Loucy (cell line): ENCODE measurements around the gene LYSET.

ENCODE experiments used
- H2AFZ ChIP-seq: fragments of 200-600 bp; sonication (generic); 2 replicates; pipeline ENCODE4 v1.6.0; 2016; ENCODE audit warnings: antibody characterized with exemption, mild to moderate bottlenecking, low read length, moderate library complexity
- H3F3A ChIP-seq: fragments of 200-600 bp; 2 replicates; pipeline ENCODE4 v1.6.0; 2016; ENCODE audit warnings: antibody characterized with exemption, low read depth, mild to moderate bottlenecking
- H3K27me3 ChIP-seq: fragments of 200-600 bp; sonication (generic); 2 replicates; pipeline ENCODE4 v1.6.1; 2014; ENCODE audit warnings: low read length, mild to moderate bottlenecking; ENCODE audit not compliant: insufficient read depth, poor library complexity, severe bottlenecking
- H3K36me3 ChIP-seq: fragments of 200-600 bp; sonication (generic); 2 replicates; pipeline ENCODE4 v1.6.1; 2016; ENCODE audit warnings: low read length; ENCODE audit not compliant: insufficient read depth
- H3K4me1 ChIP-seq: fragments of 200-600 bp; sonication (generic); 2 replicates; pipeline ENCODE4 v1.5.1; 2014; ENCODE audit warnings: low read length, mild to moderate bottlenecking; ENCODE audit not compliant: insufficient read depth, poor library complexity, severe bottlenecking
- H3K4me2 ChIP-seq: fragments of 200-600 bp; sonication (generic); 2 replicates; pipeline ENCODE4 v1.6.0; 2014; ENCODE audit warnings: antibody characterized with exemption, low read length, low read depth, mild to moderate bottlenecking; ENCODE audit not compliant: poor library complexity, severe bottlenecking
- H3K4me3 ChIP-seq: fragments of 200-600 bp; sonication (generic); 2 replicates; pipeline ENCODE4 v1.5.1; 2014; ENCODE audit warnings: low read length, mild to moderate bottlenecking, mixed read lengths; ENCODE audit not compliant: poor library complexity, severe bottlenecking
- H3K79me2 ChIP-seq: fragments of 200-600 bp; sonication (generic); 2 replicates; pipeline ENCODE4 v1.6.1; 2014; ENCODE audit warnings: low read length; ENCODE audit not compliant: insufficient read depth
- H3K9ac ChIP-seq: fragments of 200-600 bp; sonication (generic); 2 replicates; pipeline ENCODE4 v1.6.0; 2014; ENCODE audit warnings: mild to moderate bottlenecking, low read depth, low read length, moderate library complexity; ENCODE audit not compliant: poor library complexity, severe bottlenecking
- H3K9me2 ChIP-seq: fragments of 200-600 bp; sonication (generic); replicated peaks from 2 replicates; pipeline ENCODE4 v1.6.1; 2016; ENCODE audit warnings: low read depth, low read length, mixed read lengths
- H3K9me3 ChIP-seq: fragments of 200-600 bp; sonication (generic); 2 replicates; pipeline ENCODE4 v1.6.1; 2014; ENCODE audit warnings: mild to moderate bottlenecking, antibody characterized with exemption, low read length, low read depth; ENCODE audit not compliant: insufficient read depth
- H4K20me1 ChIP-seq: fragments of 200-600 bp; sonication (generic); 2 replicates; pipeline ENCODE4 v1.6.0; 2014; ENCODE audit warnings: antibody characterized with exemption, low read length, mild to moderate bottlenecking; ENCODE audit not compliant: insufficient read depth, poor library complexity, severe bottlenecking
- CTCF ChIP-seq: fragments of 200-600 bp; sonication (generic); conservative IDR thresholded peaks from 2 replicates; pipeline ENCODE4 v1.5.1; 2014; ENCODE audit warnings: mild to moderate bottlenecking, antibody characterized with exemption, low read length
- EZH2phosphoT487 ChIP-seq: fragments of 200-600 bp; IDR thresholded peaks from 2 replicates; pipeline ENCODE4 v1.6.1; 2018; ENCODE audit warnings: antibody characterized with exemption, mild to moderate bottlenecking, moderate library complexity, borderline replicate concordance

LYSET gene

GRCh38 chr14:93137864-93138263, 47.3 kb upstream of the LYSET start:
- TF ChIP-seq CTCF (no peak), EZH2phosphoT487 (no peak)
- H3K9me3 ChIP-seq = no peaks in the 10 kb centered on the region
- no peaks in the 10 kb centered on the region for H3K79me2 ChIP-seq
- H3K4me1 ChIP-seq = no peaks in the 10 kb centered on the region
- no peaks in the 10 kb centered on the region for H4K20me1 ChIP-seq
- no peak overlapping the region for H2AFZ ChIP-seq
- H3K27me3 ChIP-seq = no peaks in the 10 kb centered on the region
- no peaks in the 10 kb centered on the region for H3K9me2 ChIP-seq
- no peaks in the 10 kb centered on the region for H3K36me3 ChIP-seq
- no peaks in the 10 kb centered on the region for H3F3A ChIP-seq
- no peak overlapping the region for H3K4me2 ChIP-seq
- H3K4me3 ChIP-seq = no peak overlapping the region
- no peak overlapping the region for H3K9ac ChIP-seq

- H3K27me3 ChIP-seq = no peaks in the 10 kb centered on the region
- H3K9me2 ChIP-seq = no peaks in the 10 kb centered on the region
- H3K4me2 ChIP-seq = no peak overlapping the region
- no peaks in the 10 kb centered on the region for H3K4me1 ChIP-seq
- H3K4me3 ChIP-seq = no peak overlapping the region
- no peaks in the 10 kb centered on the region for H3F3A ChIP-seq
- no peaks in the 10 kb centered on the region for H3K9me3 ChIP-seq
- no peak for TF ChIP-seq CTCF
- no peak for TF ChIP-seq EZH2phosphoT487
- no peak overlapping the region for H2AFZ ChIP-seq
- H3K79me2 ChIP-seq = no peaks in the 10 kb centered on the region
- H4K20me1 ChIP-seq = no peaks in the 10 kb centered on the region
- no peak overlapping the region for H3K9ac ChIP-seq
- H3K36me3 ChIP-seq = no peaks in the 10 kb centered on the region
Observed at GRCh38 chr14:93142854-93143652, 42.1 kb upstream of the LYSET start.

GRCh38 chr14:93146119-93146518, 39.0 kb upstream of the LYSET start:
- Histone ChIP-seq H3K36me3 (no peaks in the 10 kb centered on the region), H3K4me1 (no peaks in the 10 kb centered on the region), H3K9me2 (no peaks in the 10 kb centered on the region), H3K9me3 (no peaks in the 10 kb centered on the region), H3K79me2 (no peaks in the 10 kb centered on the region), H3K4me3 (no peak overlapping the region), H3K27me3 (no peaks in the 10 kb centered on the region), H3K4me2 (no peak overlapping the region), H3F3A (no peaks in the 10 kb centered on the region), H3K9ac (no peak overlapping the region), H4K20me1 (no peaks in the 10 kb centered on the region), H2AFZ (no peak overlapping the region)
- TF ChIP-seq EZH2phosphoT487 (no peak), CTCF (no peak)
